ENCODE measurements around the gene SMCO2. TPM values are rescaled to one million over a fixed set of nuclear protein-coding genes. Genes with fewer than 3 reads are reported as not detected.
"Not testable (repeated sequence)": the region's sequence is repeated elsewhere in the genome, so short reads cannot be mapped to it uniquely, and the experiment has no call there.

Gene SMCO2
- total RNA-seq, 2 experiments from 2014 or later: 0.89 to 0.91 TPM

- peaks cover 41% of the 10 kb centered on the region for H3K27me3 Mint-ChIP-seq
- CTCF ChIA-PET: no interaction called here
- H3K27ac Mint-ChIP-seq: no peak overlapping the region
- no peak for ATAC-seq
- H3K9me3 Mint-ChIP-seq (ENCODE audit: low read depth): no peaks in the 10 kb centered on the region
- no peak for DNase-seq
- no peaks in the 10 kb centered on the region for H3K36me3 Mint-ChIP-seq
- H3K4me3 Mint-ChIP-seq: no peak overlapping the region
- peaks cover 18% of the 10 kb centered on the region for H3K4me1 Mint-ChIP-seq
Measured at GRCh38 chr12:27530157-27530922, 83.8 kb downstream of the SMCO2 start.

GRCh38 chr12:27531896-27532295 lies 85.4 kb downstream of the SMCO2 start:
- Mint-ChIP-seq H3K9me3 (ENCODE audit: low read depth) (no peaks in the 10 kb centered on the region), H3K27me3 (peaks cover 30% of the 10 kb centered on the region), H3K4me1 (peaks cover 24% of the 10 kb centered on the region), H3K36me3 (no peaks in the 10 kb centered on the region), H3K27ac (no peak overlapping the region), H3K4me3 (no peak overlapping the region)
- CTCF ChIA-PET: no interaction called here
- ATAC-seq: no peak
- DNase-seq: no peak

GRCh38 chr12:27534060-27534764 lies 87.7 kb downstream of the SMCO2 start:
- H3K27me3 Mint-ChIP-seq: peaks cover 27% of the 10 kb centered on the region
- ATAC-seq (peak; percentile 79), DNase-seq (peak; percentile 52)
- peaks cover 24% of the 10 kb centered on the region for H3K4me1 Mint-ChIP-seq
- no peaks in the 10 kb centered on the region for H3K9me3 Mint-ChIP-seq (ENCODE audit: low read depth)
- H3K36me3 Mint-ChIP-seq: no peaks in the 10 kb centered on the region
- H3K27ac Mint-ChIP-seq: no peak overlapping the region
- CTCF ChIA-PET: interaction anchor here (1.0 kb wide), 1 partner anchor 18 kb away, joined by 3 read pairs; no protein-coding TSS in a partner anchor
- H3K4me3 Mint-ChIP-seq: no peak overlapping the region

GRCh38 chr12:27534765-27535161 lies 88.2 kb downstream of the SMCO2 start:
- no peak overlapping the region for H3K4me3 Mint-ChIP-seq
- no peak for DNase-seq
- no peaks in the 10 kb centered on the region for H3K36me3 Mint-ChIP-seq
- CTCF ChIA-PET: interaction anchor here (1.0 kb wide), 1 partner anchor 18 kb away, joined by 3 read pairs; no protein-coding TSS in a partner anchor
- H3K4me1 Mint-ChIP-seq: peaks cover 24% of the 10 kb centered on the region
- peak overlapping the region; percentile 52 for H3K27ac Mint-ChIP-seq
- no peaks in the 10 kb centered on the region for H3K9me3 Mint-ChIP-seq (ENCODE audit: low read depth)
- peak; percentile 38 for ATAC-seq
- H3K27me3 Mint-ChIP-seq: peaks cover 27% of the 10 kb centered on the region

- CTCF ChIA-PET: interaction anchor here (1.0 kb wide), 1 partner anchor 17 kb away, joined by 3 read pairs; no protein-coding TSS in a partner anchor
- no peak overlapping the region for H3K4me3 Mint-ChIP-seq
- ATAC-seq (no peak), DNase-seq (no peak)
- no peak overlapping the region for H3K27ac Mint-ChIP-seq
- no peaks in the 10 kb centered on the region for H3K9me3 Mint-ChIP-seq (ENCODE audit: low read depth)
- peaks cover 23% of the 10 kb centered on the region for H3K27me3 Mint-ChIP-seq
- H3K36me3 Mint-ChIP-seq: no peaks in the 10 kb centered on the region
- H3K4me1 Mint-ChIP-seq: peaks cover 24% of the 10 kb centered on the region
Measured at GRCh38 chr12:27535318-27535717, 88.8 kb downstream of the SMCO2 start.

GRCh38 chr12:27537855-27538675 lies 91.5 kb downstream of the SMCO2 start:
- Mint-ChIP-seq H3K4me3 (no peak overlapping the region), H3K27ac (no peak overlapping the region), H3K9me3 (ENCODE audit: low read depth) (no peaks in the 10 kb centered on the region), H3K36me3 (no peaks in the 10 kb centered on the region), H3K4me1 (peaks cover 24% of the 10 kb centered on the region), H3K27me3 (peaks cover 23% of the 10 kb centered on the region)
- no peak for ATAC-seq
- no peak for DNase-seq
- CTCF ChIA-PET: no interaction called here

GRCh38 chr12:27539191-27539631 lies 92.7 kb downstream of the SMCO2 start:
- no peaks in the 10 kb centered on the region for H3K36me3 Mint-ChIP-seq
- no peak for ATAC-seq
- CTCF ChIA-PET: interaction anchor here (0.6 kb wide), 1 partner anchor 104 kb away, joined by 4 read pairs; no protein-coding TSS in a partner anchor
- H3K27ac Mint-ChIP-seq: no peak overlapping the region
- H3K4me1 Mint-ChIP-seq: peaks cover 16% of the 10 kb centered on the region
- H3K4me3 Mint-ChIP-seq: no peak overlapping the region
- peaks cover 17% of the 10 kb centered on the region for H3K27me3 Mint-ChIP-seq
- H3K9me3 Mint-ChIP-seq (ENCODE audit: low read depth): no peaks in the 10 kb centered on the region
- DNase-seq: no peak

- no peak overlapping the region for H3K4me3 Mint-ChIP-seq
- CTCF ChIA-PET: no interaction called here
- H3K27ac Mint-ChIP-seq: no peak overlapping the region
- ATAC-seq (no peak), DNase-seq (no peak)
- H3K9me3 Mint-ChIP-seq (ENCODE audit: low read depth): no peaks in the 10 kb centered on the region
- no peaks in the 10 kb centered on the region for H3K4me1 Mint-ChIP-seq
- peaks cover 23% of the 10 kb centered on the region for H3K27me3 Mint-ChIP-seq
- H3K36me3 Mint-ChIP-seq: no peaks in the 10 kb centered on the region
Measured at GRCh38 chr12:27541031-27541719, 94.6 kb downstream of the SMCO2 start.

- DNase-seq (no peak), ATAC-seq (no peak)
- peaks cover 29% of the 10 kb centered on the region for H3K27me3 Mint-ChIP-seq
- no peak overlapping the region for H3K27ac Mint-ChIP-seq
- H3K4me1 Mint-ChIP-seq: no peaks in the 10 kb centered on the region
- CTCF ChIA-PET: no interaction called here
- H3K9me3 Mint-ChIP-seq (ENCODE audit: low read depth): no peaks in the 10 kb centered on the region
- no peaks in the 10 kb centered on the region for H3K36me3 Mint-ChIP-seq
- H3K4me3 Mint-ChIP-seq: no peak overlapping the region
Measured at GRCh38 chr12:27542628-27543027, 96.1 kb downstream of the SMCO2 start.

GRCh38 chr12:27544858-27545257 lies 98.3 kb downstream of the SMCO2 start:
- CTCF ChIA-PET: not testable (repeated sequence)

GRCh38 chr12:27545665-27546064 lies 99.1 kb downstream of the SMCO2 start:
- no peaks in the 10 kb centered on the region for H3K36me3 Mint-ChIP-seq

More at GRCh38 chr12:27544858-27545257, 98.3 kb downstream of the SMCO2 start:
- H3K4me3 Mint-ChIP-seq; DNase-seq; H3K4me1 Mint-ChIP-seq; H3K36me3 Mint-ChIP-seq; H3K27ac Mint-ChIP-seq; H3K9me3 Mint-ChIP-seq (ENCODE audit: low read depth); ATAC-seq: not testable (repeated sequence)
- peaks cover 39% of the 10 kb centered on the region for H3K27me3 Mint-ChIP-seq

GRCh38 chr12:27547592-27547991 lies 101.1 kb downstream of the SMCO2 start:
- ATAC-seq (no peak), DNase-seq (no peak)
- CTCF ChIA-PET: interaction anchor here (1.1 kb wide), 1 partner anchor 57 kb away, joined by 3 read pairs; no protein-coding TSS in a partner anchor
- Mint-ChIP-seq H3K4me3 (no peak overlapping the region), H3K36me3 (no peaks in the 10 kb centered on the region), H3K9me3 (ENCODE audit: low read depth) (no peaks in the 10 kb centered on the region), H3K27me3 (peaks cover 42% of the 10 kb centered on the region), H3K4me1 (no peaks in the 10 kb centered on the region), H3K27ac (no peak overlapping the region)

More at GRCh38 chr12:27545665-27546064, 99.1 kb downstream of the SMCO2 start:
- CTCF ChIA-PET: no interaction called here
- Mint-ChIP-seq H3K27ac (no peak overlapping the region), H3K4me3 (no peak overlapping the region), H3K9me3 (ENCODE audit: low read depth) (no peaks in the 10 kb centered on the region), H3K27me3 (peaks cover 42% of the 10 kb centered on the region), H3K4me1 (no peaks in the 10 kb centered on the region)
- ATAC-seq (no peak), DNase-seq (no peak)
